HS-5 (cell line): ENCODE data around the gene ZBED4.
A peak's percentile ranks its signal among the peaks of the same experiment; 100 is the strongest.

Experiments
- DNase-seq: peaks from one replicate; pipeline ENCODE4 v3.0.0-alpha.2; 2012; ENCODE audit warnings: low read depth

The ZBED4 gene

DNA sequence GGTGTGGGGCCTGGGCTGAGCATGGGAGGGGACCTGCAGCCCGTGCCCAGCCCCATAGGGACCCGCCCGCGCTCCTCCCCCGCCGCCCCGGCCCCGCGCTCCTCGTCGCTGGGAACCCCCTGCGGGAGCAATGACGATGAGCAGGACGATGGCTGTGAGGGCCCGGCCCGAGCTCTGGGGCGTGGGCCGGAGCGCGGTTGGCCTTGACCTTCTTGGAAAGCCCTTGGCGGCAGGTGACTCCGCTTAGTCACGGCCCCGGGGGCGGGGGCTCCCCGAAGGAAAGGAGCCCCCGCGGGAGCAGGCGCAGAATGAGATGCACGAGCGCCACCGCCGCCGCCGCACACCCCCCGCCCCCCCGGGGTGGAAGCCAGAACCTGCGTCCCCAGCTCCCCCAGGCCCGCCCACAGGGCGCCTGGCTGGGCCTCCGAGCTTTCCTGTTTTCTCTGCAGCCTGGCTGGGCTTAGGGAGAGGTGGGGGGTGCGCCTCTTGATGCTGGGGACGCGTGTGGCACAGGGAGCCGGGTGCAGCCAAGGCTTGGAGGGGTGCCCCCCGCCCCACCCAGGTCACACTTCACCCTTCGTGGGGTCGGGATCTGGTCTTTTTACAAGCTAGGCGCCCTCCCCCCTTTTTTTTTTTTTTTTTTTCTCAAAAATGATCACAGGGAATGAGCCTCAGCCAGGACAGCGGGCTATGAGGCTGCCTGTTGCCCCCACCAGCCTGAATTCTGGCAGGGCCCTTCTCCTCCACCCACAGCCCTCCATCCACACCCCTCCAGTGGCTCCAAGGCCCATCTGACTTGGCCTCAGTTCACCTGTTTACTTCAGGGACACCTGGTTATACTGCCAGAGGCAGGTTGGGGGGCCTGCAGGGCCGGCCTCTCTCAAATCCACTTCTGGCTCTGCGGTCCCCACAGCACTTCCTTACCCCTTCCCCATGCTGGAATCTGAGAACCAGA lies 82.7 kb downstream of the ZBED4 start:
- DNase-seq = peak; percentile 48

DNA sequence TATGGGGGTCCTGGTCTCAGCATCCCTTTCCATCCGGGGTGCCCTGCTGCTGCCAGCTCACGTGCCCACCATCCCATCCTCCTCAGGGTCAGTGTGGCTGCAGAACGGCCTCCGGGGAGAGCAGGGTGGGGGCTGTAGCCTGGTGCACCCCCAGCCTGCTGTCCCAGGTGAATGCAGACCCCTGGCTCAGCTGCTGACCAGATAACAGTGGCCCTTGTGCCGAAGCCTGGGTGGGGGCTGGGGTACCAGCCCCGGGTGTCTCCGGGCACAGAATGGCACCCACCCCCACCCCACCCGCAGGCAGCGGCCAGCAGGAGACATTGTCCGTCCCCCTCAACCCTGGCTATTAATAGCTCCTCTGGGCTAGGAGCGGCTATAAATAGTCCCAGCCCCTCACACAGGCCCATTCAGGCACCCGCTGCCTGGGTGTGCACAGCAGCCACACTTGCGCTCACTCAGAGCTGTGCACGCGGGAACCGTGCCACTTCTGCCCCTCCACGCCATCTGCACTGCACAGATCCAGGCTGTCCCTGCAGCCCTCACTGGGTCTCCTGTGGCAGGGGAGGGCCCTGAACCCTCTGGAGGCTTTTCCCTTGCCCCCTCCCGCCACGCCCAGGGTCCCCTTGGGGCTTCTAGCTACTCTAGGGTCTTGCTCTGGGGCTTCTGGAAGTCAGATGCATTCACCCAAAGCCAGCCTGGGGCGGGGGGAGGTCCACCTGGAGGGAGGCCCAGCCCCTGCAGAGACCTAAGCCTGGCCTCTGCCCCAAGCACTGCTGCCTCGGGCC lies 83.5 kb downstream of the ZBED4 start:
- DNase-seq = no peak

DNA sequence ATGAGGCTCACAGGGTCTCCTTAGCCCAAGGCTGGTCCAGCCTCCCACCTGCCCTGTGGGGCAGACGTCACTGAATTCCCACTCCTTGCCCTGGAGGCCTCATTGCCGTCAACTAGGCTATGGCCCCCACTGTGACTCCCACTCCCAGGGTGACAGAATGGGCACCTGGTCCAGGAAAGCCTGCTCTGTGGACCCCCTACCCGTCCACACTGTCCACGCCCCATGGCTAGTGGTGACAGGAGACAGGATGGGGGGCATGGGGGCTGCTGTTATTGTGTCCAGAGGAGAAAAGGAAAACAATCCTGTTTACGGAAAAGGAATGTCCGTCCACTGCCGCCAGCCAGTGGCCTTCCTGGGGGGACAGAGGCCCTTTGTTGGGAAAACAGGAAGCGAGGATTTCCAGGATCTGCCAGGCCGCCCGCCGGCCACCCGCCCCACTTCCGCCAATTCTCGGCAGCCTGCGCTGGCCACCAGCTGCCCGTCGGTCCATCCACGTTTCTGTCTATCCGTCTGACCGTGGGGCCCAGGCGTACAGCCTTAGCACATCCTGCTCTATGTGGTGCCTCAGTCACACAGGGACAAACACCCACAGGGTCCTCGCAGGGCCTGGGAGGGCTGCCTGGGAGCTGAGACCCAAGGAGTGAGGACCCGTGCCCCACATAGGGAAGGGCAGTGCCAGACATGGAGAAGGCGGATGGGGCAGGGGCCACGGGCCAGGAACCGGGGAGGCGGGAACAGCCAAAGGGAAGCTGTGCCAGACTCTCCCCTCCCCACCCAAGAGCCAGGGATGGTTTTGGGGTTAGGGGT lies 84.3 kb downstream of the ZBED4 start:
- no peak for DNase-seq

DNA sequence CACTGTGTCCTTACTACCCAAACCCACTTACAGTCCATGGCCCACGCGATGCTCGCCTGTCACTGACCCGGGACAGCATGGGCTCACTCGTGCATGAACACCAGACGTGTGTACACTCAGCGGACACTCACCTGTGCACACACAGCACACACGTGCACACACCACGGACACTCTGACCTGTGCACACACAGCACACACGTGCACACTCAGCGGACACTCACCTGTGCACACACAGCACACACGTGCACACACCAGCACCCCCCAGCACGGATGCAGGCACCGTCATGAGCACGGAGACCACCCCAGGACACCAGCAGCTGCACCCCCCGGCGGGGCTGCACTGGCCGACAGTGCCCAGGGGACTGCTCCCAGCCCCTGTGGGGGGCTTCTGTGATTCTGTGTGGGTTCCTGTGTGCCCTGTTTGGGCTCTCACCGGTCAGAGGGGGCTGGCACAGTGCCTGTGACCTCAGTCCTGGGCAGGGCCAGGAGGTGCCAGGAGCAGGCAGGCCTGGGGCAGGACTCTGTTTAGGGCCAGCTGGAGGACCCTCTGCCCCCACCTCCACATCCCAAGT lies 85.0 kb downstream of the ZBED4 start:
- no peak for DNase-seq
